K562 (cell line): ENCODE measurements around the gene NUAK2. TPM values are rescaled to one million over a fixed set of nuclear protein-coding genes. Genes with fewer than 3 reads are reported as not detected.

ENCODE experiments used
- ATAC-seq: fragments of 200-7000 bp; cut with Tn5 transposase; 3 replicates; pipeline ENCODE4 v1.9.1; 2020; ENCODE audit warnings: moderate library complexity
- BruUV-seq: library from RNA; stranded (reverse); fragments of 400-500 nt; replicated peaks from 2 replicates; lab custom pipeline; 2021; lab: Mats Ljungman, UMichigan
- CTCF ChIA-PET: fragments of 300-600 bp; formaldehyde crosslinking; extraction: SDS; loops from one replicate; lab custom pipeline; 2021; ENCODE audit warnings: low intra/inter-chr PET ratio; lab: Yijun Ruan, JAX
- POLR2A ChIA-PET: fragments of 300-600, 350-650 bp; sonication (Branson Sonifier 250); formaldehyde crosslinking; extraction: SDS; loops from one replicate; lab custom pipeline; 2021; ENCODE audit warnings: antibody characterized with exemption, inconsistent platforms; lab: Yijun Ruan, JAX
- DNase-seq, 4 experiments: peaks; one replicate each; pipeline versions ENCODE4 v3.0.0 to v3.0.0-alpha.2; 2011 to 2018; ENCODE audit warnings: low spot score in 3 of 4, mixed read lengths in 3 of 4; ENCODE audit errors: extremely low read depth in 1 of 4
- FAIRE-seq: peaks from 2 replicates; lab custom pipeline; 2011; peaks lifted over from hg19 to GRCh38; lab: Jason Lieb, UNC
- H2AFZ ChIP-seq: 2 replicates; pipeline ENCODE4 v1.6.0; 2011; ENCODE audit warnings: low read depth, low read length, control low read depth, inconsistent platforms
- H3K27ac ChIP-seq: fragments of 200-600 bp; 3 replicates; pipeline ENCODE4 v1.8.0; 2011; ENCODE audit warnings: low read depth, mild to moderate bottlenecking, control low read depth, inconsistent platforms, low read length, moderate library complexity, mixed read lengths; ENCODE audit errors: extremely low read depth
- H3K27me3 ChIP-seq, 2 experiments: fragments of 300-600 bp in 1 of 2; 2 replicates in 1 of 2; 3 replicates in 1 of 2; pipeline versions ENCODE4 v1.6.0 to v1.8.0; 2011; ENCODE audit warnings: inconsistent platforms in 2 of 2, low read length in 2 of 2, mild to moderate bottlenecking in 1 of 2, mixed read lengths in 1 of 2, moderate library complexity in 1 of 2; ENCODE audit not compliant: control insufficient read depth in 2 of 2, insufficient read depth in 2 of 2
- H3K36me3 ChIP-seq: fragments of 300-600 bp; 3 replicates; pipeline ENCODE4 v1.8.0; 2011; ENCODE audit warnings: mild to moderate bottlenecking, low read length, inconsistent platforms; ENCODE audit not compliant: control insufficient read depth, insufficient read depth
- H3K4me1 ChIP-seq, 2 experiments: fragments of 200-600 bp in 1 of 2; replicated peaks in 1 of 2; 2 replicates in 1 of 2; 3 replicates in 1 of 2; pipeline versions ENCODE4 v1.5.1 to v1.8.0; 2011; ENCODE audit warnings: inconsistent platforms in 2 of 2, low read length in 2 of 2, mild to moderate bottlenecking in 1 of 2, mixed read lengths in 1 of 2, moderate library complexity in 1 of 2; ENCODE audit not compliant: control insufficient read depth in 2 of 2, insufficient read depth in 2 of 2
- H3K4me2 ChIP-seq: 2 replicates; pipeline ENCODE4 v1.6.1; 2011; ENCODE audit warnings: low read length, control low read depth, inconsistent platforms, mixed read lengths; ENCODE audit not compliant: insufficient read depth
- H3K4me3 ChIP-seq: fragments of 200-600 bp; sonication (generic), shearing (Covaris generic); 2 replicates; pipeline ENCODE4 v1.5.1; 2016; ENCODE audit warnings: control low read depth, inconsistent platforms
- H3K79me2 ChIP-seq: fragments of 200-600 bp; 3 replicates; pipeline ENCODE4 v1.8.0; 2011; ENCODE audit warnings: low read length, inconsistent platforms; ENCODE audit not compliant: control insufficient read depth, insufficient read depth
- H3K9ac ChIP-seq, 2 experiments: 2 replicates each; pipeline versions ENCODE4 v1.6.0 to v1.6.1; 2011; ENCODE audit warnings: low read depth in 2 of 2, low read length in 2 of 2, control low read depth in 1 of 2, inconsistent platforms in 1 of 2, mild to moderate bottlenecking in 1 of 2, mixed read lengths in 1 of 2; ENCODE audit not compliant: insufficient read depth in 1 of 2
- H3K9me1 ChIP-seq: one replicate; pipeline ENCODE4 v1.6.0; 2011; ENCODE audit warnings: inconsistent platforms, mild to moderate bottlenecking, low read length, moderate library complexity; ENCODE audit not compliant: control insufficient read depth, insufficient read depth
- H3K9me3 ChIP-seq: replicated peaks from 2 replicates; pipeline ENCODE4 v1.5.1; 2011; ENCODE audit warnings: low read depth, low read length, inconsistent platforms; ENCODE audit not compliant: control insufficient read depth, insufficient read depth
- H4K20me1 ChIP-seq: replicated peaks from 2 replicates; pipeline ENCODE4 v1.6.1; 2011; ENCODE audit warnings: low read length, inconsistent platforms, mixed read lengths; ENCODE audit not compliant: control insufficient read depth, insufficient read depth
- ETV6 ChIP-seq, 3 experiments: fragments of 150-350 bp in 1 of 3; sonication (generic) in 1 of 3; formaldehyde crosslinking in 1 of 3; IDR thresholded peaks; 2 replicates each; pipeline versions ENCODE4 v1.6.1 to v1.8.0; 2014 to 2022; ENCODE audit warnings: borderline replicate concordance in 2 of 3, low read depth in 2 of 3, antibody characterized with exemption in 1 of 3, low read length in 1 of 3, mild to moderate bottlenecking in 1 of 3, missing genetic modification reagents in 1 of 3
- JUN ChIP-seq, 2 experiments: sonication (generic) in 1 of 2; formaldehyde crosslinking in 1 of 2; IDR thresholded peaks; 2 replicates each; pipeline versions ENCODE4 v1.6.1 to v1.8.0; 2012 to 2022; ENCODE audit warnings: borderline replicate concordance in 2 of 2, mild to moderate bottlenecking in 2 of 2, improper control_type of control experiment in 1 of 2, low read depth in 1 of 2, low read length in 1 of 2, missing genetic modification reagents in 1 of 2
- L3MBTL2 ChIP-seq: fragments of 450-650 bp; IDR thresholded peaks from 2 replicates; pipeline ENCODE4 v1.6.1; 2016; ENCODE audit warnings: mild to moderate bottlenecking, moderate library complexity
- MEIS2 ChIP-seq: fragments of 450-650 bp; IDR thresholded peaks from 2 replicates; pipeline ENCODE4 v1.6.1; 2014; ENCODE audit warnings: mild to moderate bottlenecking; ENCODE audit not compliant: partially characterized antibody
- NR0B1 ChIP-seq: fragments of 450-650 bp; IDR thresholded peaks from one replicate; pipeline ENCODE4 v1.6.1; 2018; ENCODE audit warnings: mild to moderate bottlenecking, moderate library complexity; ENCODE audit not compliant: partially characterized antibody
- PBX2 ChIP-seq, 2 experiments: IDR thresholded peaks in 1 of 2; conservative IDR thresholded peaks in 1 of 2; 2 replicates each; pipeline ENCODE4 v1.6.1; 2016; ENCODE audit warnings: low read depth in 2 of 2, mild to moderate bottlenecking in 1 of 2, missing compliant biosample characterization in 1 of 2, missing genetic modification characterization in 1 of 2, moderate library complexity in 1 of 2
- ZNF551 ChIP-seq: fragments of 250-450 bp; sonication (Bioruptor Pico); IDR thresholded peaks from 2 replicates; pipeline ENCODE4 v1.5.0; 2021; ENCODE audit warnings: mild to moderate bottlenecking, moderate library complexity
- ZNF583 ChIP-seq: fragments of 250-450 bp; sonication (Bioruptor Pico); IDR thresholded peaks from 2 replicates; pipeline ENCODE4 v1.4.0; 2020
- ZNF584 ChIP-seq: fragments of 200-800 bp; sonication (Bioruptor generic); IDR thresholded peaks from 2 replicates; pipeline ENCODE4 v1.6.1; 2016; ENCODE audit warnings: low read depth, mild to moderate bottlenecking, missing genetic modification characterization, missing compliant biosample characterization
- WGBS: fragments of 100-300 bp; shearing (Covaris generic); methylation state at CpG from one replicate; pipeline ENCODE4 v1.1.6; 2016; ENCODE audit warnings: low coverage, mixed read lengths; ENCODE audit not compliant: insufficient coverage; ENCODE audit errors: missing lambda C conversion rate; 5-methylcytosine and 5-hydroxymethylcytosine counted together
- in situ Hi-C: fragments of 300-500 bp; cut with MboI; formaldehyde crosslinking; loops from 4 replicates; pipeline ENCODE4 v1.15.0; 2018; ENCODE audit warnings: inconsistent platforms, mixed read lengths
- intact Hi-C: fragments of 100-400 bp; cut with micrococcal nuclease; formaldehyde crosslinking; loops from 2 replicates; pipeline ENCODE4 v1.14.2; 2022
- polyA plus RNA-seq, 8 experiments: library from polyadenylated mRNA; depleted of rRNA in 4 of 8; stranded (reverse) in 5 of 8; unstranded in 3 of 8; fragments of >200 nt; fragmentation: Nextera tagmentation in 2 of 8; fragmentation: Illumina TruSeq in 1 of 8; extraction: Ambion mirVana in 2 of 8; extraction: Trizol in 1 of 8; gene quantifications; 2 replicates each; pipeline versions ENCODE4 v1.2.1 to v1.2.3, GENCODE V29; 2011 to 2014; ENCODE audit warnings: inconsistent platforms in 1 of 8, missing spikeins in 1 of 8
- total RNA-seq, 7 experiments: library from RNA; depleted of rRNA in 6 of 7; stranded (reverse); fragments of >200 nt in 6 of 7; fragmentation: Illumina TruSeq in 2 of 7; extraction: Trizol in 2 of 7; gene quantifications; 2 replicates each; pipeline versions ENCODE4 v1.2.1 to v1.2.3, GENCODE V29; 2011 to 2021; ENCODE audit warnings: low replicate concordance in 1 of 7
- TF ChIP-seq, protein P1 (sequence below): fragments of 250-450 bp; sonication (Bioruptor Pico); IDR thresholded peaks from 2 replicates; pipeline ENCODE4 v1.5.0; 2022; ENCODE audit warnings: mild to moderate bottlenecking
- TF ChIP-seq, protein P2 (sequence below): fragments of 250-450 bp; sonication (Bioruptor Pico); IDR thresholded peaks from 2 replicates; pipeline ENCODE4 v1.9.0; 2021; ENCODE audit warnings: mild to moderate bottlenecking

The NUAK2 gene
- total and polyA plus RNA-seq, 9 of the 15 experiments (the other 6 are each of a cell fraction or from before 2014, with no cell fraction given): 0.04 to 0.44 (median 0.14) TPM

- H3K4me3 ChIP-seq: no peak overlapping the region
- peaks cover 10 to 16% of the 10 kb centered on the region in 2 experiments for H3K4me1 ChIP-seq
- FAIRE-seq: no peak
- in situ Hi-C loops: loop anchor here (5.0 kb wide), 1 partner anchor 42 kb away; the partner anchor contains the start of gene NUAK2
- H3K27ac ChIP-seq: no peak overlapping the region
- H3K4me2 ChIP-seq: no peak overlapping the region
- DNase-seq: no peak
- 3% methylated on average over 3 of the region's 3 CpGs for WGBS
- H3K27me3 ChIP-seq: peaks cover 2 to 13% of the 10 kb centered on the region in 2 experiments; a peak in 4 of 5 replicates
- CTCF ChIA-PET: no interaction called here
- peak overlapping the region in 1 of 2 experiments; percentile 54; a peak in 1 of 4 replicates for H3K9ac ChIP-seq
- no peaks in the 10 kb centered on the region for H4K20me1 ChIP-seq
- H3K9me3 ChIP-seq: no peaks in the 10 kb centered on the region
- POLR2A ChIA-PET: interaction anchor here (0.6 to 1.1 kb wide), 2 partner anchors 43 to 236 kb away, joined by 4 read pairs; no protein-coding TSS in a partner anchor
- H3K36me3 ChIP-seq: no peaks in the 10 kb centered on the region
- H3K79me2 ChIP-seq: no peaks in the 10 kb centered on the region
- H3K9me1 ChIP-seq: no peaks in the 10 kb centered on the region
- intact Hi-C loops: no loop called here
- ATAC-seq: no peak
- no TSS peak for BruUV-seq
- H2AFZ ChIP-seq: no peak overlapping the region
- TF ChIP-seq ZNF551 (CRISPR knock-in tag) (no peak), L3MBTL2 (no peak), ZNF583 (CRISPR knock-in tag) (no peak), ZNF584 (CRISPR knock-in tag) (no peak), ETV6 (IDR thresholded peaks at IDR 0.05; ENCODE audit: borderline replicate concordance in 1 of 2, low read depth in 2 of 2, low read length in 1 of 2) (no peak), ETV6 (CRISPR knock-in tag; IDR thresholded peaks at IDR 0.05; ENCODE audit: borderline replicate concordance) (no peak), NR0B1 (no peak), PBX2 (CRISPR knock-in tag; IDR thresholded peaks at IDR 0.05; ENCODE audit: low read depth) (no peak), PBX2 (tag; conservative IDR thresholded peaks at IDR 0.05; ENCODE audit: low read depth) (0 out of 2 replicates have a peak, but pooled peaks have one; percentile 40), MEIS2 (peak; percentile 10), JUN (IDR thresholded peaks at IDR 0.05; ENCODE audit: borderline replicate concordance, low read depth, low read length) (no peak), JUN (CRISPR knock-in tag; IDR thresholded peaks at IDR 0.05; ENCODE audit: borderline replicate concordance) (no peak)
- TF ChIP-seq, protein P1, sequence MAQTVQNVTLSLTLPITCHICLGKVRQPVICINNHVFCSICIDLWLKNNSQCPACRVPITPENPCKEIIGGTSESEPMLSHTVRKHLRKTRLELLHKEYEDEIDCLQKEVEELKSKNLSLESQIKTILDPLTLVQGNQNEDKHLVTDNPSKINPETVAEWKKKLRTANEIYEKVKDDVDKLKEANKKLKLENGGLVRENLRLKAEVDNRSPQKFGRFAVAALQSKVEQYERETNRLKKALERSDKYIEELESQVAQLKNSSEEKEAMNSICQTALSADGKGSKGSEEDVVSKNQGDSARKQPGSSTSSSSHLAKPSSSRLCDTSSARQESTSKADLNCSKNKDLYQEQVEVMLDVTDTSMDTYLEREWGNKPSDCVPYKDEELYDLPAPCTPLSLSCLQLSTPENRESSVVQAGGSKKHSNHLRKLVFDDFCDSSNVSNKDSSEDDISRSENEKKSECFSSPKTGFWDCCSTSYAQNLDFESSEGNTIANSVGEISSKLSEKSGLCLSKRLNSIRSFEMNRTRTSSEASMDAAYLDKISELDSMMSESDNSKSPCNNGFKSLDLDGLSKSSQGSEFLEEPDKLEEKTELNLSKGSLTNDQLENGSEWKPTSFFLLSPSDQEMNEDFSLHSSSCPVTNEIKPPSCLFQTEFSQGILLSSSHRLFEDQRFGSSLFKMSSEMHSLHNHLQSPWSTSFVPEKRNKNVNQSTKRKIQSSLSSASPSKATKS: no peak
- TF ChIP-seq, protein P2, sequence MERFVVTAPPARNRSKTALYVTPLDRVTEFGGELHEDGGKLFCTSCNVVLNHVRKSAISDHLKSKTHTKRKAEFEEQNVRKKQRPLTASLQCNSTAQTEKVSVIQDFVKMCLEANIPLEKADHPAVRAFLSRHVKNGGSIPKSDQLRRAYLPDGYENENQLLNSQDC (CRISPR knock-in tag): no peak
Observed at GRCh38 chr1:205279986-205280385, 41.6 kb downstream of the NUAK2 start.
